Stimulated activated CD4-positive, alpha-beta T cell treated with anti-CD3 and anti-CD28 coated beads, Interleukin-15, amount 100 ng/mL, for 24 hours (primary cell): Measurements from ENCODE around the gene ONECUT3.

ENCODE experiments used
- DNase-seq: peaks from one replicate; pipeline ENCODE4 v3.0.0-alpha.2; 2020

The ONECUT3 gene

DNA sequence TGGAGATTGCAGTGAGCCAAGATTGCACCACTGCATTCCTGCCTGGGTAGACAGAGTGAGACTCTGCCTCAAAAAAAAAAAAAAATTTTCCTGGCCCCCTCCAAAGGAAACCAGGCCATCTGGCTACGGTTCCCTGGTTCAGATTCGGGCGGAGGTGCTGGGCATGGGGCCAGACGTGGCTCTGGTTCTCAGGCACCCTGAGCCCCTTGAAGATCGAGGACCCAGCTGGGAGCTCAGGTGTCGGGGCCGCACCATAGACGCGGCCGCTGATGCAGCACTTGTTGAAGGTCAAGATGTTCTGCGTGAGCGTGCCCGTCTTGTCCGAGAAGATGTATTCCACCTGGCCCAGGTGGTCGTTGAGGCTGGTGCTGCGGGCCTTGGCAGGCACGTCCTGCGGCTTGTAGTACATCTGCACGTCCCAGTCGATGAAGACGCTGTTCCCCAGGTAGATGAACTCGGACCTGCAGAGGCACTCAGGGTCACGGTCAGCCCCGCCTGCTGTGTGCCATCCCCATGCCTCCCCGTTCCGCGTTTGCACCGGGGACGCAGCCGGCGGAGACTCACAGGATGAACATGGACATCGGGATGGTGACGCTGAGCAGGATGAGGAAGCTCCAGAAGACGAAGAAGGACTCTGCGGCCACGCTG lies 46.5 kb downstream of the ONECUT3 start:
- DNase-seq: no peak

DNA sequence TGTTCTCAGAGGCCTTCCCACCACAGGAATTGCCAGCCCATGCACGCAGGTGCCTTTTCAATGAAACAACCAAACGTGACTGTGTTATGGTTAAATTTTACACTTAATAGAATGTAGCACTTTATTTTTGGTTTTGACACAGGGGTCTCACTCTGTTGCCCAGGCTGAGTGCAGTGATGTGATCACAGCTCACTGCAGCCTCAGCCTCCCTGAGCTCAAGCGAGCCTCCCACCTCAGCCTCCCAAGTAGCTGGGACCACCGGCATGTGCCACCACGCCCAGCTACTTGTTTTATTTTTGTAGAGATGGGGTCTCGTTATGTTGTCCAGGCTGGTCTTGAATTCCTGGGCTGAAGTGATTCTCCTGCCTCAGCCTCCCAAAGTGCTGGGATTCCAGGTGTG lies 51.6 kb downstream of the ONECUT3 start:
- DNase-seq: no peak

DNA sequence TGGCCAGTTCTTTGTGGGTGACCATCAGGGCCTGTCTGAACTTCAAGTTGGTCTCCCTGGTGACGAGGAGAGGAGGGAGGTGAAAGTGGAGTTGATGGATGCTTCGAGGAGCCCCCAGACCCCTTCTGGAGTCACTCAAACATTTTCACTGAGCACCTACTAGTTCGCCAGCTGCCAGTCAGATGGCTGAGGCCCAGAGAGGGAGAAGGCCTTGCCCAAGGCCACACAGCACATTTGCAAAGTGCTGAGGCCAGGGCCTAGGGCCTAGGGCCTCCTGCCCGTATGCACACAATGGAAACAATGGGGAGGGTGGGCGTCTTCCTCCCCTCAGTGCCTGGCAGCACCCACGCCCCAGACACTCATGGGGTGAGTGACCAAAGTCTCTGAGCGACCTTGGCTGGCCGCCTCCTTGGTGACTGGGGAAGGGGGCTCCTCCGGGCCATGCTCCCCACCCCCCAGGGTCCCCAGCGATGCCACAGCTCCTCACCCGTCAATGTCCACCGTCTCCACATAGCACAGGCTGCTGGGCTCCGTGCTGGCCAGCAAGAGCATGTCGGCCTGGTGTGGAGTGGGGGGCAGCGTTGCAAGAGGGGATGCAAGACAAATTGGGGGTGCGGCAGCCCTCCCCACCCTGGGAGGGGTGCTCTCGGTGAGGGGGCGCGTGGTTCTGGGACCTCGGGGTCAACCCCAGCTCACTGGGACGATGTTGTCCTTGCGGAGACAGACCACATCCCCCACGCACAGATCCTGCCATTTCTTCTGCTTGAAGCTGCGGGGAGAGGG lies 52.3 kb downstream of the ONECUT3 start:
- DNase-seq: no peak

DNA sequence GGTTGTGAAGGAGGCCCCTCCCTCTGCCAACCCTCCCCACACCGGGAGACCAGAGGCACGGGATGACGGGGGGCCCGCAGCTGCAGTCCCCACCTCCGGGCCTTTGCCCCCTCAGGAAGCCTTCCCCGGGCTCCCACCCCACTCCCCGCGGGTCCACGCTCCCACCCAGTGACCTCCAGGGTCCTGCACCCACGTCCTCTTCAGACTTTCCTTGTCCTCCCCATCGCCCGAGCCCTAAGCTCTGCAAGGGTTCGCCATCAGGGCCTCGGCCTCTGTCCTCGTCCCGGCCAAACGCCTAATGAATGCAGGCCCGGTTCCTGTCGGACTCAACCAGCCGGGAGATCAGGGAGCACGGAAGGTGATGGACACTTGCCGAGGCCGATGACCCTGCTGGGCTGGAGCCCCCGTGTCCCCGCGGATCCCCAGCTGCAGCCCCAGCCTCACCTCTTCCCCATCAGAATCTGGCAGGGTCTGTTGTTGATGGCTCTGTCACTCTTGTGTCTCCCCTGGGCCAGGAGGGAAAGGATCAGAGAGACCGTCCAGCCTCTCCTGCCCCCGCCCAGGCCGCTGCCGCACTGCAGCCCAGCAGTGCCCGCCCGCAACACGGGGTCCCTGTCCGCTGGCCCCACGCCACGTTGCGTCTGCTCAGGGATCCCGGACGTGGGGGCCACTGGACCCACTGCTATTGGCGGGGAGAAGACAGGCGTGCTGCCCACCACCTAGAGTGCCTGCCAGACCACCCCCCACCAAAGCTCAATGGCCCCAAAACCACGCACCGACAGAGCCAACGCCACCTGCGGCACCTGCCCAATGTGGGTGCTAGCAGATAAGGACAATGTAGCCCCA lies 53.1 kb downstream of the ONECUT3 start:
- no peak for DNase-seq

DNA sequence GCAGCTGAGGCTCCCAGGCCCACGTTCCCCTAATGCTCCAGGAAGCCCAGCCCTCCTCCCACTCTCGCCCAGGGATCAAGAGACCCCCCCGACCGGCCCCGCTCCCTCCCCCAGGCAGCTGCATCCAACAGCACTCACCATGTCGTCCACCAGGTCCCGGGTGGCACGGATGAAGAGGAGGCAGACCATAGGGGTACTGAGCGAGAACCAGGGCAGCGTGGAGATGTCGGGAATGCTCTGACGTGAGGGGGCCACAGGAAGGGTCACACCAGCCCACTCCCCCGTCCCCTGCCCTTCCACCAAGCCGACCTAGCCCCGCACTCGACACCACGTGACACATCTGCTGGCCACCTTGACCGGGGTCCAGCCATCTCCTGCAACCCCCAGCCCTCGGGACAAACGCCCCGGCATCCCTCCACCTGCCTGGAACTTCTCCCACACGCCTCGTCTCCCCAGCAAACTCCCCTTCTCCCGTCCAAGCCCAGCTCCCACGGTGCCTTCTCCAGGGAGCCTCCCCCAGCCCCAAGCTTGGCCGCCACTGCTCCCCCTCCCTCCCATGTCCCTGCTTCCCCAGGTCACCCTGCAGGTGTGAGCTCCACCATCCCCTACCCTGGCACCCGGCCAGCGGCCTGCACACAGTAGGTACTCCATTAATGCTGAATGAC lies 53.9 kb downstream of the ONECUT3 start:
- DNase-seq: no peak

DNA sequence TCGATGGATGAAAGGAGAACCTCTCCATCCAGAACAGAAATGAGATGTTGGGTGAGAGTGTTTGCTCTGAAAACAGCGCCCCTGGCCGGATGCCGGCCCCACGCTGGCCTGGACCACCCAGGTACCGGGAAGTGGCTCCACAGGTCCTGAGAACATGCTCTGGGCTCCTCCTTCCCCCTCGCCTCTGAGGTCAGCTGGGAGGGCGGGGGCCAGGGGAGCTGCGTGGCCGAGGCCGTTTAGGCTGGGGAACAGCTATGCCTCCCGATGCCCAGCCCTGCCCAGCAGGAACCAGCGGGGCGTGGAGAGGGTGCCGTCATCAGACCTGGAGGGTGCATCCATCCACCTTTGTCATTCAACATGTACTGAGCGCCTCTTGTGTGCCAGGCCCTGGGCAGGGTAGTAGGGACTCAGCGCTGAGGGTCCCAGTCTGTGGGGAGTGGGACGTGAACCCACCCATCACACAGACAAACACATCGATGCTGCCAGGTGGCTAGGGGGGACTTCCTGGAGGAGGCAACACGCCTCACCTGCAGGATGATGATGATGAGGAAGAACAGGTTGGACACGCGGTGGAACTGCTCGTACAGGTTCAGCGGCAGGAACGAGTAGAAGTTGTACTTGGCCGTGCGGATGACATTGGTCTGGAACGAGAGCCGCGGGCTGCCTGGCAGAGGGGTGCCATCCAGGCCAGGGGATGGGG lies 54.5 kb downstream of the ONECUT3 start:
- DNase-seq: no peak

DNA sequence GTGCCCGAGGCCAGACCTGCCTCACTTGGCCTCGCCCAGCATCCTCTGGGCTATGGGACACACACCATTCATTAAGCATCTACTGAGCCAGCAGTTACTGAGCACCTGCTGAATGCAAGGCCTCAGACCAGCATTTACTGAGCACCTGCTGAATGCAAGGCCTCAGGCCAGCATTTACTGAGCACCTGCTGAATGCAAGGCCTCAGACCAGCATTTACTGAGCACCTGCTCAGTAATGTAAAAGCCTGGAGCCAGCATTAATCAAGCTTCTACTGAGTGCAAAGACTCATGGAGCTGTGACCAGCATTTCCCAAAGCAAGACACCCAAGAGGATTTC lies 55.1 kb downstream of the ONECUT3 start:
- DNase-seq: no peak

DNA sequence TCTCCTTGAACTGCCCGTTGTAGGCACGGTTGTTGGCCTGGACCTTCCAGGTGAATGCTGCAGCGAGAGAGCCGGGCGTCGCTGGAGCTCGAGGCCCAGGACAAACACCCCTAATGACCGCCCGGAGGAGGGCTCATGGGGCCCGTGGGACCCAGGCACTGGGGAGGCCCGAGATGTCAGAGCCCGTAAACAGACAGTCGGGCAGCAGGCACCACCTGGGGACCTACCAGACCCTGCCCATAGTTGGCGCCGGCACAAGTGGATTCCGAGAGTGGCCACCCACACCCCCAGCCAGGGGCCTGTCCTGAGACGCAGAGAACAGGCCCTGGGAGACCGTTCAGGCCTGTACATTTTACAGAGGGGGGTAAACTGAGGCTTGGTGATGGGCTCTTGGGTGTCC lies 56.4 kb downstream of the ONECUT3 start:
- no peak for DNase-seq

DNA sequence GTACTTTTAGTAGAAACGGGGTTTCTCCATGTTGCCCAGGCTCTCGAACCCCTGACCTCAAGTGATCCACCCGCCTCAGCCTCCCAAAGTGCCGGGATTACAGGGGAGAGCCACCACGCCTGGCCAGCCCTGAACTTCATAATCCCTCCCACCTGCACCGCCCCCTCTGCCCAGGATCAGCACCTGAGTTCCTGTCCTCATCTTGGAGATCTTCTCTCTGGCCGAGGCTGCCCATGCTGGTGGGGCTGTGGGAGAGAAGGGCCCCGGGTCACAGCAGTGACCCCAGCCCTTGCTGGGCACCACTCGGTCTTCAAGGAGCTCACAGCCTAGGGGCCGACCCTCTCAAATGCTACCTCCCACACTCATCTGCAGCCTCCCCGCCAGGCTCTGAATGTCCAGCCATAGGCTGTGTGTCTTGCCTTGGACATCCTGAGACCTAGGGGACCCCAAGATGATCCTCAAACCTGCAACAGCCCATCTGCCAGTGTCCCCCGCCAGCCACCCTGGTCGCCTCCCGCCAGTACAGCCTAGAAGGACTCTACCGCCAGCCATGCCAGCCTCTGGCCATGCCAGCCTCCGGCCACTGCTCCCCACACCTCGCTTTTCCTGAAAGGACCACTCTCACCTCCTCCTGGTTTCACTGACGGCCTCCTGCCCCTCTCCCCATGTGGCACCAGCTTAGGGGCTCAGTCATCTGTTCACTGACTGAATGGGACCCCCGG lies 57.3 kb downstream of the ONECUT3 start:
- no peak for DNase-seq

DNA sequence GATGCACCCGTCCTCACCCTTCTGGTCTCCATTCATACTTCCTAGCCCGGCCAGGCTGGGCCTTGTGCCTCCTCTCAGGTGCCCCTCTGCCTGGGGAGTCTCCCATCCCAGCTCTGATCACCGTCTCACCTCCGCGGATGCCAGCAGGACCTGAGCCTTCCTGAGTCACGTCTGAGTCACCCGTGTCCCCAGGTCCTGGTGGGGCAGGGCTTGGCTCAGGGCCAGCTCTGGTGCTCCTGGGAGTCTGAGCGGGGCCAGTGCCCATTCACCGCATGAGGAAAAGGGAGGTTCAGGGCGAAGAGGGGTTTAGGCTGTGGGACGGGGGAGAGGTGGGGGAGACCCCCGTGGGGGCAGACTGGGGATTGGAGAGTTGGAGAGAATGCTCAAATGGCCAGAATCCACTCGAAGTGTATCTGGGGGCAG lies 58.2 kb downstream of the ONECUT3 start:
- DNase-seq: peak; percentile 73

DNA sequence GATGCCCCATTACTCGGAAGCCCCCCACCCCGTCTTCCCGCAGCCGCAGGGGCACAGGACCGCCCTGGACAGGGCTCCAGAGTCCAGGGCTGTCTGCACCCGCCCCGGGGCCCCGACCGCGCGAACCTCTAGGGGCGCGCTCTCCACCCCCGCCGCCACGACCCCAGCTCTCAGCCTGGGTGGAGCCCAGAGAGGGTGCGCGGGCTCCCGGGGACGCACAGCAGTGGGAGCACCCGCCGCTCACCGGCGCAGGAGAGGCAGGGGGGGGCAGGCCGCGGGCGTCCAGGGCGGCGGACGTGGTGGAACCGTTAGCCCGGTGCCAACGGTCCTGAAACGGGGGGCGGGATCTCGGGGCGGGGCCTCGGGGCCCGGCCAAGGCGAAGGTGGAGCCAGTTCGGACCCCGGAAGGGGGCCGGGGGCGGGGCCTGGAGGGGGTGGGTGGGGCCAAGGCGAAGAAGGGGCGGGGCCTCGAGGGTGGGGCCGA lies 58.7 kb downstream of the ONECUT3 start, which contains the start of gene ATP8B3:
ATP8B3 (minus strand) TSS at position 335 of the 484 bp plus-strand sequence. CDS start 540 bp downstream, outside the sequence.
- no peak for DNase-seq

DNA sequence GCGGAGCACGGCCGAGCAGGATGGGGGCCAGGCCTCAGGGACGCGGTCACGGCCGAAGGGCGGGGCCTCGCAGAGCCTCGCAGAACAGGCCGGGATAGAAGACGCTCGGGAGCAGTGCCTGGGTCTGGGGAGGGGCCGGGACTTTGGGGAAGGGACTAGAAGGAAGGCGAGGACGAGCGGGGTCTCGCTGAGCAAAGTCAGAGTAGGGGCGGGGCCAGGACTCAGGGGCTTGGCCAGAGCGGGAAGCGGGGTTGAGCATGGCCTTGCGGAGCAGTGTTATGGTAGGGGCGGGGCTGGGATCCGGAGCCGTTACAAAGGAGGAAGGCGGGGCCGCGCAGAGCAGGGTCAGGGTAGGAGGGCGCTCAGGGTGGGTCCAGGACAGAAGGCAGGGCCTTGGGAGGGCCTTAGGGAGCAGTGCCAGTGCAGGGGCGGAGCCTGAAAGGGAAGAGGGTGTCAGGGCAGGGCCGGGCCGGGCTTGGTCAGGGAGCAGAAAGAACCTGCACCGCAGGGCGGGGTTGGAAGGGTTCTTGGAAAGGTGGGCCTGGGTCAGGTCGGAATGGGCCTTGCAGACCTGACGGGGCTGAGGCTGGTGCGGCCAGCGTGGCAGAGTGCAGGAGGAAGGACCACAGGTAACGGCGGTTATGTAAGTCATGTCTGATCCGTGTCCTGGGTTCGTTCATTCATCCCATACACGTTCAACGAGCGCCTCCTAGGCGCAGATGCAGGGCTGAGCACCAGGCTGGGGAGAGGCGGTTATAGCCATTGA lies 59.3 kb downstream of the ONECUT3 start:
- DNase-seq: peak; percentile 92

DNA sequence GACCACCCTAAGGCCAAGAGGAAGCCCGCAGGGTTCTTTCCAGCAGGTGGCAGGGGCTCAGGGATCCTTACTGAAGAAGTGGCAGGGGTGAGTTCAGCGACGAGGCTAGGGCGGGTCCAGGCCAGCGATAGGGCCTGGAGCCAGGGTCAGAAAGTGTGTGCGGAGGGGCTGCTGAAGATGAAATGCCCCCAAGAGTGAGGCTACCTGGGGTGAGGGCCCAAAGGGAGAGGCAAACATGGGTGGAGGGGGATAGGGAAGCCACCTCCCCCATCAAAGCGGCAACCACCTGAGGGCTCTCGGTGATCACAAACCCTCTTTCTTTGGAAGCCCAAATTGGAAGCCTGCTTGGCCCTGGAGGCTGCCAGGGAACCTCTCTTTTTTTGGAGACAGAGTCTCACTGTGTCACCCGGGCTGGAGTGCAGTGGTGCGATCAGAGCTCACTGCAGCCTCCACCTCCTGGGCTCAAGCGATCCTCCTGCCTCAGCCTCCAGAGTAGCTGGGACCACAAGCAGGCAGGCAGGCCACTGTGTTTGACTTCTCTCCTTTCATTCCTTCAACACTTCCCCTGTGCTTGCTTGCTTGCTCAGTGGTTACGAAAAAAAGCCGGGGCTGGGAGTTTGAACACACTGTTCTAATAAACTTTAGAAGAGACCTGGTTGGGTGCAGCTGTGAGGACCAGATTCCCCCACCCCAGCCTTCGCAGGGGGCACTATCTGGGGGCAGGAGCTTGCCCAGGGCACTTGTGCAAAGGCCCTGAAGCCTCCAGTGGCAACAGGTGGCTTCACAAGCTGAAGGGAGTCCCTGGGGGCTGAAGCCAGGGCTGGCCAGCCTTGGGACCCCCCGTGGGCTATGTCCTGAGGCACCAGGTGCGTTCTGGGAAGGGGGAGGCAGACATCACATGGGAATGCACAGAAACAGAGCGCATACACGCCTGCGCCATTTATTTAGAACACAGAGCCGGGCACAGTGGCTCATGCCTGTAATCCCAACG lies 60.2 kb downstream of the ONECUT3 start:
- DNase-seq: no peak

DNA sequence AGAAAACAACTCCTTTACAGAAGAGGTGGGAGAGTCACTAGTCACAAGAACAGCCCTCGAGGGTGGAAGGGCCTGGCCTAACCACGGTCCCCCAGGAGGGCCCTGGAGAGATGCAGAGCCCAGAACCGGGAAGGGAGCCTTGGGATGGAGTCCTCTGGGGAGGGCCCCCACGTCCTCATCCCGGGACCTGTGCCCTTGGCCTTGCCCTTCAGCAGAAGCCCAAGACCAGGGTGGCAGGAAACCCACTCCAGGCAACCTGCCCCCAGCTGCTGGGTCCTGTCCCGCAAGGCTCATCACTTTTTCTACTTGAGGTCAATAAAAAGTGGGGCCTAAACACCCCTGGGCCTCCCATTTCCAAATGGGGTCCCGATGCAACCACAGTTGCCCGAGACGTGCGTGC lies 61.1 kb downstream of the ONECUT3 start:
- DNase-seq: no peak

DNA sequence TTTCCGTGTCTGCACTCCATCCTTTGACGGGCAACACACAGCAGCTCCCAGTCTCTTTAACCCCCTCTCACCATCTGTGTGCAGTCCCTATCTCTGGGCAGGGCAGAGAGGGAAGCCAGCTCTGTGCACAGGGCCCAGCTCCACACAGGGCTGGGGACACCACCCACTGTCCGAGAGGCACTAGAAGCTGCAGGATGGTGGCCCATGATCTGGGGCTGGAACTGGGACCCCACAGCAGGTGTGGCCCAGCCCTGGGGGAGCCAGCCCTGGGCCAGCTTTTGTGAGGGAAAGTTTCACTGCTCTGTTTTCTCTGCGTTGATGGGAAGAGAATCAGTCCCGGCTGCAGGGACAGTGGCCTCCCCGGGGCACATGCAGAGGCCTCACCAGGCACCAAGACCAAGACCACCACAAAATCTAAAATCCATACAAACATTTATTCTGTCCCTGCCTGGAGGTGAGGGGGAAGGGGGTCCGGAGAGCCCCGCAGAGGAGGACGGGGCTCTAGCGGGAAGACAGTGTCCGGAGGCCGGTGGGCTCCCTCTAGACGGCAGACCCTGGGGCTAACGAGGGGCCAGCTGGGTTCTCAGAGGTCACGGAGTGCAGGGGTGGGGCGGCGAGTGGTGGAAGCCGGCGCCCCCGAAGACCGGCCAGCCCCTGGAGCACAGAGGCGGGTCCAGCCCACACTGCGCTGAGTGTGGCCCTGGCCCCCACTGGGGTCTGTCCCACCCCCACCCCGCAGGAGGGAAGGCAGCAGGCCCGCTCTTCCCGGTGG lies 61.7 kb downstream of the ONECUT3 start:
- DNase-seq: no peak

DNA sequence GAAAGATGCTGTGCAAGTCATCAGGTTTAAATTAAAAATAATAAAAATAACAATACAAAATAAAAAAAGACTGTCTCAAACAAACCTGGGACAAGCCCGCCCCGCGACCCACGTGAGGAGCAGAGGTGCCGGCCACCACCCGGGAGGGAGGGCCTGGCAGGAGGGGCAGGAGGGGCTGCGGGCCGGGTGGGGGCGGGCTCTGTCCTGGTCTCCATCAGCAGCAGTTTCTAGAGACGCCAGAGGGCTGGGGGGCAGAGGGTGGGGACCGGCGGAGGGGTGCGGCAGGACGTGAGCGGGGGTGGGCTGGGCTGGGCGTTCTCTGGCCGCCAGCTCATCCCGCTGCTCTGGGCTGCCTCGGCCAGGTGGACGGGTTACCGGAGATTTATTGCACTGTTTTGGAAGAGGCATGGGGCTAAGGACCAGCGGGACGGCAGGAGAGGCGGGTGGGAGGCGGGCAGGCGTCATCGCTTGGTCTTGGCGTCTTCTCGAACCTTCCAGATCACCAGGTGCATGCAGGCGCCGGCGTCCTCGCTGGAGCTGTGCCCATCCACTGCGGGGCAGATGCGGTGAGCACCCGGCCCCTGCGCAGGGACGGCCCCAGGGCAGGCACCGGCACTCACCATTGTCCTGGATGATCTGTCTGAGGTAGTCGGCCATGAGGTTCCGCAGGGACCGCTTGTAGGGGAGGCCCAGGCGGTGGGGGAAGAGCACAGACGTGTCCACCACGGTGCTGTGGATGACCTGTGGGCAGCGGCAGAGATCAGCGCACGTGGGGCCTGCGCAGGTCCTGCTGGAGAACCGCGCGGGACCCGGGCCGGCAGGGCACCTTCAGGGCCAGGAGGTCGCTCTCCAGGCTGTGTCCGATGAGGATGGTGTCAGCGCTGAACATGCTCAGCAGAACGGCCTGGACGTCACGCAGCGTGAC lies 62.6 kb downstream of the ONECUT3 start:
- DNase-seq: no peak

DNA sequence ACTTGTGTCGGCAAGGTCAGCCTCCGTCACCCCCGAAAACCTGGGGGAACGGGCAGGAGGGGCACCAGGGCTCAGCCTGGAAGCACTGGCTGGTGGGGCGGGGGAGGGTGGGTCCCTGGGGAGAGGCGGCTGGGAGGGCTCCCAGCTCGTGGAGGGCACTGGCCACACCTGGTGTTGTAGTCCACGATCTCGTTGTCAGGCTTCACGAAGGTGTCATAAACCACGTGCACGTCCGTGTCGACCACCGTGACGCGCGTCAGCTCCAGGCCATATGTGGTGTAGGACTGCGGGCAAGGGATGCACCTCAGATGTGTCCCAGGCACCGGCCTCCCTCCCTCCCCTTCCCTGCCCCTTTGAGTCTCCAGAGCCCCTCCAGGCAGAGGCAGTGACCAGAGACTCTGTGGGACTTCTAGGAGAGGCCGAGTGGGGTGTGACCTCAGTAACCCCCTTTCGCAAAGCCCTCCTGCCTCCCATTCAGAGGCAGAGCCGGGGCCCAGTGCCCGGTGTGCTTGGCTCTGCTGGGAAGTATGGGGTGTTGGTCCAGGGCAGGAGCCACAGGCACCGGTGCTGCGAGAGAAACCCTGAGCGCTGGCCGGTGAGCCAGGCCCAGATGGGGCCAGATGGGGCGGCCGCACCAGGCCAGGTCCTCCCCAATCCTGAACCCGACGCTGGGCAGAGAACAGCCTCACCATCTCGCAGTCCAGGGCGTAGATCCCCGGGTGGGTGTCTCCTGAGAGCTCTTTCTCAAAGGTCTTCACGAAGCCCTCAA lies 63.4 kb downstream of the ONECUT3 start:
- no peak for DNase-seq
